ENCODE data around the gene SETBP1.

Gene SETBP1

DNA sequence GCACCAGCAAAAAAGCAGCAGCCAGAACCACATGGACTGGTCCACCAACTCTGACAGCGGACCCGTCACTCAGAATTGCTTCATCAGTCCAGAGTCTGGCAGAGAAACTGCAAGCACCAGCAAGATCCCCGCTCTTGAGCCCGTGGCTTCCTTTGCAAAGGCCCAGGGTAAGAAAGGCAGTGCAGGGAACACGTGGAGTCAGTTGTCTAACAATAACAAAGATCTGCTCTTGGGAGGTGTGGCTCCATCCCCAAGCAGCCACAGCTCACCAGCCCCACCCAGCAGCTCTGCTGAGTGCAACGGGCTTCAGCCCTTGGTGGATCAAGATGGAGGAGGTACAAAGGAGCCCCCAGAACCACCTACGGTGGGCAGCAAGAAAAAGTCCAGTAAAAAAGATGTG is 269.3 kb downstream of the SETBP1 start:
- DNase-seq: no peak

DNA sequence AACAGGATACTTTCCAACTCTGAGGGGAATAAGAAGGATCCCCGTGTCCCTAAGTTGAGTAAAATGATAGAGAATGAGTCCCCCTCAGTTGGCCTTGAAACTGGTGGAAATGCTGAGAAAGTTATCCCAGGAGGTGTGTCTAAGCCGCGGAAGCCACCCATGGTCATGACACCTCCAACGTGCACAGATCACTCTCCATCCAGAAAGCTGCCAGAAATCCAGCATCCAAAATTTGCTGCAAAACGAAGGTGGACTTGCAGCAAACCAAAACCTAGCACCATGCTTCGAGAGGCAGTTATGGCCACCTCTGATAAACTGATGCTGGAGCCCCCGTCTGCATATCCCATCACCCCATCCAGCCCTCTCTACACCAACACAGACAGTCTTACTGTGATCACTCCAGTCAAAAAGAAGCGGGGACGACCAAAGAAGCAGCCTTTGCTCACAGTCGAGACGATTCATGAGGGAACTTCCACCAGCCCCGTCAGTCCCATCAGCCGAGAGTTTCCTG is 270.1 kb downstream of the SETBP1 start:
- no peak for DNase-seq

DNA sequence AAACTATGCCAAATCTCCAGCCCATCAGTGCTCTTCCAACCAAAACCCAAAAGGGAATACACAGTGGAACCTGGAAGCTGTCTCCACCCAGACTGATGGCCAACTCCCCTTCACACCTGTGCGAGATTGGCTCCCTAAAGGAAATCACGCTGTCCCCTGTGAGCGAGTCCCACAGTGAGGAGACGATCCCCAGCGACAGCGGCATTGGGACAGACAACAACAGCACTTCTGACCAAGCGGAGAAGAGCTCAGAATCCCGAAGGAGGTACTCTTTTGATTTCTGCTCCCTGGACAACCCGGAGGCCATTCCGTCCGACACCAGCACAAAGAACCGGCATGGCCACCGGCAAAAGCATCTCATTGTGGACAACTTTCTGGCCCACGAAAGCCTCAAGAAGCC is 271.1 kb downstream of the SETBP1 start:
- DNase-seq: no peak

DNA sequence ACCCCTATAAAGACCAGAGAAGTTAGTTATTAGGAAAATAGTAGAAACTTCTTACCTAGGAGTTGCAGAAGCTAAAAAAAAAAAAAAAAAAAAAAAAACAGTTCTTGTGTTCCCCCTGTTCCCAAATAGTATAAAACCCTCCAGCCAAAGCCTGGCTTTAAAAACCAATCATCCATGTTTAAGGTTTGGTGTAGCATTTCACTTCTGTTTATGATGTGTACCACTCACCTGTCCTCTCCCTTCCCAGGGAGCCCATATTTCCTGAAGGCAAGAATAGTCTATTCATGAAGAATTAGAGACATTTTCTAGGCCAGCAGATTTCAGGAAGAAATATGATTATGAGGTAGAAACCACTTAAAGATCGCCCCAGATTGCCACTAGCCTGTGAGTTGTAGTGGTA is 273.6 kb downstream of the SETBP1 start:
- no peak for DNase-seq

DNA sequence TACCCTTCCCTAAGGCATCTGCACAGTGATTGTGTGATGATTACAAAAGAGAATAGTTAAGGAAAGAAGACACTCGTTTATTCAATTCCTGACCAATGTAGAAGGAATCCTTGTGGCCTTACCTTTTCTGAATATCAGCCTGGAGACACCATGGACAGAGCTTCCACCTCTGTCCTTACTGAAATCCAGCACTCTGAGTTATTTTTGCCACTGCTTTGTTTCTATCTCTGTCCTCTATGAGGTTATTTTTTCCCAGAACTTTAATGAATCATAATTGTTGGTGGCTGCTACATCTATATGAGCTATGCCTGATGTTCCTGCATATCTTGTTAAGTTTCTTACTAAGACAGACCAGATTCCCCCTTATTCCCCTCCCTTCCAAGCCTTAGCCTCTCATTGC is 275.1 kb downstream of the SETBP1 start:
- DNase-seq: no peak

DNA sequence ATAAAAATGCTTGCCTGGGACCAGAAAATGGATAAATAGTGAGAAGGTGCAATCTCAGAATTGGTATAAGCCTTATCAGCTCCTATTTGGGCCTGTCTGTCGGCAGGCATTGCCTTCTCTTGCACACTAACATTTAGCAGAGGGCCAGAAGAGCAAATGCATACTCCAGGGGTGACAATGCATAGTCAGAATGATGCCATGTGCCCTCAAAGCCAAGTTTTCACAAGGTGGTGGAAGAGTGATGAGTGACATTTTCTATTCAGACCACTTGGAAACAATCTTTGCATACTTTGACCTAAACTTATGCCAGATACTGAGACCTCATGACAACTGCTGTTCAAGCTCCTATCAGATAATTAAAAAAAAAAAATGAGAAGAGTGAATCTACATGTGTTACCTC is 276.3 kb downstream of the SETBP1 start:
- no peak for DNase-seq

DNA sequence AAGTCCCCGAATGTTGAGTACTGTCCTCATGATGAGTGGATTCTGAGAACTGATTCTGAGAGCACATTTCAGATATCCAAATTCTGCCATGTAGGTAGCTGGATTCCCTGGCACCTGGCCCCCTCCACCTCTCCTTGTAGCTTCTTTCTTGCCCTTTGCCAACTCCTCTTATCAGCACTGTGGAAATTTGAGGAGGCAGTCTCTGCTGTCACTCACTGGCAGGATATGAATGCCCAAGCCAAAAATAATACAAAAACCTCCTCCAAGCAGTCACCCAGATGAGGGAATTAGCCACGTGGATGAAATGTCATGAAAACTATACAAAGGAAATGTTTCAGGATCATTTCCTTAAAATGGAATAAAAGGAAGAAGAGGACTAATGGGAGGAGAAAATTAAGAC is 276.8 kb downstream of the SETBP1 start:
- DNase-seq: no peak

DNA sequence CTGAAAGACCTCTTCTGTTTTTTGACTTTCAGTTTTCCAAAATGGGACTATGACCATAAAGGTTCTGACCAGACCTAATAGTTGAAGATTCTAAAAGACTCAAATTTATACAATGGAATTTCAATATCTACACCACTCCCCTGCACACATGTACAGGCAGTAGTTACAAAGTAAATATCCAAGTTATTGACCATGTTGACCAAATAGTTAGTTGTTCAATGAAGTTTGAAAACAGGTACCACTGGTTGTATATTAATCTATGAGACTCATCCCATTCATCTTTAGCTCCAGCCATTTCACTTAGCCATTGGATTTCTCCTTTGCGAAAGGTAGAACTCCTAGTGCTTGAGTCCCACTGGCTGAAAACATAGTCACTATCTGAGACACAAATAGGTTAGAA is 277.4 kb downstream of the SETBP1 start:
- no peak for DNase-seq

DNA sequence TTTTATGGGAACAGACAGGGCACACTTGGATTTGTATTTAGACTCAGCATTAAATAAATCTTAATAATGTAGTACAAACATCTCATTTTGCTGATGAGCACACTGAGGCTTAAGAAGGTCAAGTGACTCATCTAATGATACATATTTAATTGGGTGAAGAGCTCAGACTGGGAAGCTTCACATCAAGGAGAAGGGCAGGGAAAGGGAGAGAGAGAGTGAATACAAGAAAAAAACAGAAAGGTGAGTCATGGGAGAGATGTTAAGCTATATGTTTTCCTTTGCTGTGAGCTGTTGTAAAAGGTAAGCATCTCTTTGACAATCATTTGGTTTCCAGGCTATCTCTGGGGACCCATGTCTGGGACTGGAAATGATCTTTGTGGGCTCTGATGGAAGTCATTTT is 277.8 kb downstream of the SETBP1 start:
- no peak for DNase-seq

DNA sequence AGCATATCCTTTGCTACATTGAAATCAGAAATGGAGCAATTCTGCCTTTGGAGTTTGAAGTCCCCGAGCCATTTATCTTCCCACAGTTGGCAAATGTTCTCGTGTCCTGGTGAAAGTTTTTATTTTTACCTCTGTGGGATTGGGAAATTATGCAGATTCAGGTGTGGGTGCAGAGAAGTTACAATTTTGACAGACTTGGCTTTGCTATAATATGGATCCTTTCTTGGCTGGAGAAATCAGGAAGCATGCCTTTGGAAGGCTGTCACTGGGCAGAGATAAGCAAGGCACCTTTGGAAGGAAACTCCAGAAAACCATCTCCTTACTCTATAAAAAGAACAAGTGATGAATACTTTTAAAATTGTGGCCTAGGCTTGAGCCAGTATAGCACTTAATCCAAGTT is 278.3 kb downstream of the SETBP1 start:
- DNase-seq: no peak

DNA sequence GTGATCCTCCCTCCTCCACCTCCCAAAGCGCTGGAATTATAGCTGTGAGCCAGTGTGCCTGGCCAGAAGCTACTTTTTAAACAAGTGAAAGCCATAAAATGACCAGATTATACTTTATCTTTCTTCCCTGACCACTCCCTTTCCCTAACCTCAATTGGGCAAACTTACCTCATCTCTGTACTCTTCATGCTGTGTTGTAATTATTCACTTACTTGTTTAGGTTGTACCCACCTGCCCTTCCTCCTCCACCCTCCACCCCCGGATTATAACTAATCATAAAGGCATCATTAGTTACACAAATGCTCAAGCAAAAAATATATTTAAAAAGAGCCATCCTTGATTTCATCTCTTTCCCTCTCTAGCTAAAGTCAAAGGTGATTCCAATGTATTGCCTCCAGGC is 279.9 kb downstream of the SETBP1 start:
- no peak for DNase-seq

DNA sequence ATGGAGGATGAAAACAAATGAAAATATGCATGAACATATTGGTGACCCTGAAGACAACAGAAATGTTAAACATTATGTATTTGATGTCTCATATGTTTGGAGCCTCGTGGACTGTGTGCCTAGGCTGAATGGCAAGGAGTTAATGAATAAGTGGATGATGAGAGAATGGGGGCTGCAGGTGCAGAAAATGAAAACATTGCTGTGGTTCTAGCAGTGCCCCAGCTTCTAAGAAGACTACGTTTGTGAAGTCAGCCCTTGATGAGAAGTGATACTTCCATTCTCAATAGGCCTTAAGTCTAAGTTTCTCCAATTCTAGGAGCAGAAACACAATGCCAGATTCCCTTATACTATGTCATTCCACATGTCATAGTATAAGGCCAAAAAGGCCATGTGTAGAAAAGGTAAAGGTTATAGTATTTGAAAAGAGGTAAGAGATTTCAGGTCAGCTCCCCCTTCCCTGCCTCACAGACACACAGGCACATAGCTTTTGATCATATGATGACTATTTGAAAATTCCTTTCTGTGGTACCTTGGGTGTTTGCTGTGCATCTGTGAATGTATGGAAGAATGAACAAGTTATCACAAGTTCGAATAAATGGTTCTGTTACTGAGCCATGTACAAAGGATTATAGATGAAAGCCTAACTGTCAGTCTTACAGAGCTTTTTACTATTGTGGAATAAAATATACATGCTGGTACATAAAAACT is 280.8 kb downstream of the SETBP1 start:
- no peak for DNase-seq

DNA sequence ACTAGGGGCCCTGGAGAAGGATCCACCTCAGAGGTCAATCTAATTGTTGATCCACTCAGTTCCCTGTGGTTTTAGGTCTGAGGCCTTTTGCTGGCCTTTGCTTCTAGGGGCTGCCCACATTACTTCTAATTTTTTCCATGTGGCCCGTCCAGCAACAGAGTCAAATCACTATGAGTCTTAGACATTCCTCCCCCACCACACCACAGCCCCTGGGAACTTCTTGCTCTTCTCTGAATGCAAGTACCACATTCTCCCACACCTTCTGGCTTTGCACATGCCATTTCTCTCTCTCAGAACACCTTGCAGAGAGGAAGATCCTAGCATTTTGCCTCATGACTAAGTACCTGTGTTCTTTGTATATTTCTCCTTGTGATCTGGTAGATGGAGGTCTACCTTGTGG is 286.9 kb downstream of the SETBP1 start:
- DNase-seq: no peak

DNA sequence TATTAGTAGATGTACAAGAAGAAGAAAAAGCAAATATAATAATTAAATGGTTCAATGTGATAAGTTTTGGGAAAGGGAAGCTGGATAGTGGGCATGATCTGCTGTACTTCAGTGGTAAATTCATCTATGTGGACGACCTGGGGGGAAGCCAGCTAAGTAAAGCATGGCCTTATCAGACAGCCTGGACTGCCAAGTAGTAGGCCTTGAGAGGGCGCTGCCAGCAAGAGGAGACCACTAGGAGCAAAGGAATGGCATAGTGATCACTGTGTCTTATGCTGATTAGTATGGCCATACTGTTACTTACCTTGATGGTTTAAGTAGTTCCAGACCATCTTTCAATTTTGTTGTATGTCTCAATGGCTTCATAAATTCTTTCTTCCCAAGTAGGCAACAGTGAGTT is 287.6 kb downstream of the SETBP1 start:
- DNase-seq: peak; percentile 4

DNA sequence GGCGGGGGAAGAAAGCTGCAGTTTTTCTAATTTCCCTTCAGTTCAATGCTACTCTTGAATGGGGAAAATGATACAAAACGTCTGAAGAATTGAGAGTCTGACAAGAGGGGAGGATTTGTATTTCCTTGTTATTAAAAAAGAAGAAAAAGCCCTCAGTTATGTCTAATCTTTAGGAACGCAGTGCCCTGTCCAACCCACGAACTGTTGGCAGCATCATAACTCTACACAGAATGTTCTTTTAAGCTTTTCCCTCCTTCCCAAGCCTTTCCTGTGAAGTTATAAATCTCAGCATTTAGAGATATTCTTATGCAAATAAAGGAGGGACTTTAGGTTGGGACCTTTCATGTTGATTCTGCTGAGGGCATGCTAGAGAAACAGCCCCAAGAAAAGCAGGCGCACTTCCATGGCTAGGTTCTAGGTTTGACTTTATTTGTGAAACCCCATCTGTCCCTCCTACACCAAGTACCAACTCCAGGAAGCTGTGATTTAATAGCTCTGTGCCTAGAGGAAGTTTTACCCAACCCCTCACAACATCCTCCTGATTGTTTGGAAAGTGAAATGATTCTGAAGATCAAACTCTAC is 288.6 kb downstream of the SETBP1 start:
- DNase-seq: no peak

DNA sequence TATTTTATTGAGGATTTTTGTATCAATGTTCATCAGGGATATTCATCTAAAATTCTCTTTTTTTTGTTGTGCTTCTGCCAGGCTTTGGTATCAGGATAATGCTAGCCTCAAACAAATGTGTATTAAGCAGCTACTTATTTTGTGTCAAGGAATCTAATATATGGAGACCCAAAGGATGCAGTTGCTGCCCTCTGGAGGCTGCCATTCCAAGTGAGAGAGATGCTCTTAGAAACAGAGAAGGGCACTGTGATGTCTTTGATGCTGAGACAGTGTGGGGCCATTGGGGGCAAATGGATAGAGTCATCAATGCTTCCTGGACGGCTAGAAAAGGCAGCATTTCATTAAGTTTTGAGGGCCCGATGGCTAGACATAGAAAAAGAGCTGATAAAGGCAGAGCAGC is 292.6 kb downstream of the SETBP1 start:
- peak; percentile 5 for DNase-seq

DNA sequence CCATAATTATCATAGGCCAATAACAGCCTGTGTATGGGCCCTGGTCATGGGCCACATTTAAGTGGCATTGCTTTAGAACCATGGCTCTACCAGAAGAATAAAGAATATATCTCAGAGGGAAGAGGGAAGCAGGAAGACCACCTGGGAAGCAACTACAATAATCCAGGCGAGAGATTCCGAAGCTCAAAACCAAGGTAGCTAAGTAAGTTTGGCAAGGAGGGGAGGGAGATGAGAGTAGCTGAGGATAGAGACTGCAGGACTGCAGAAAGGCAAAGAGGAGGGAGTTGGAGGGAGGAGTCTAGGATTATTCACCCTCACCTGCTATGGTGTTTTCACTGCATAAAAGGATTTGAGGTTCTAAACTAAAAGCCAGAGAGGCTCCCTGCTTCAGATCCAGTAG is 293.5 kb downstream of the SETBP1 start:
- no peak for DNase-seq

DNA sequence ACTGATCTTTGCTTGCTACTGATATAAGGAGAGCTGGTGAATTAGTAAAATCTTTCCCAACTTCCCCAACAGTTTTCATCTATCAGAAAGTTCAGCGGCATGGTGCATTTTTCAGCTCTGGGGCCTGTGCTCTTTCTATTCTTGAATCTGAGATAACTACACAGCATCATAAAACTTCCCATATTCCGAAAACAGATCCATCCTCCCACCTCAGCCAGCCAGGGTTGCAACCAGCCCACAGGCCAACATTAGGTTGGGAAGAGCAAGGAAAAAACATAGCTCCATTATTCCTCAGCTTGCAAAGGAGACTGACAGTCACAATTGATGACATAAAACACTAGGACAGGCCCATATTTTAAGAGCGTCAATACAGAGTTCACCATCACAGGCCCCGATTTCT is 297.2 kb downstream of the SETBP1 start:
- no peak for DNase-seq

DNA sequence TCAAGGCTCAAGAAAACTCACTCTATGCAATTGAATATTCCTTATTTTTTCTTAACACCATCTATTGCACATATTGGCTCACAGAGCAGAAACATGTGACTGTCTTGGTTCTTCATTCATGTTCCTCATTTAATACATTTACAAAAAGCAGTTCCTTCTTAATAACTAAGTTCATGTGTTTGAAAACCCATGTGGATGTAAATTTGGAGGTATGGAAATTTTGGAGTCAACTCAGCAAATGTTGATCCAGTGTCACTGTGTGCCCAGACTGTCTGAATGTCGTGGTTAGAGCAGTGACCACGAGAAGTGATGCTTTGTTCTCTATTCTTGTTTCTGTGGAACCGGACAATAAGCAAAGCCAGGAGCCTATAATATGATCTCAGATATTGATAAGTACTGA is 299.1 kb downstream of the SETBP1 start:
- DNase-seq: no peak

DNA sequence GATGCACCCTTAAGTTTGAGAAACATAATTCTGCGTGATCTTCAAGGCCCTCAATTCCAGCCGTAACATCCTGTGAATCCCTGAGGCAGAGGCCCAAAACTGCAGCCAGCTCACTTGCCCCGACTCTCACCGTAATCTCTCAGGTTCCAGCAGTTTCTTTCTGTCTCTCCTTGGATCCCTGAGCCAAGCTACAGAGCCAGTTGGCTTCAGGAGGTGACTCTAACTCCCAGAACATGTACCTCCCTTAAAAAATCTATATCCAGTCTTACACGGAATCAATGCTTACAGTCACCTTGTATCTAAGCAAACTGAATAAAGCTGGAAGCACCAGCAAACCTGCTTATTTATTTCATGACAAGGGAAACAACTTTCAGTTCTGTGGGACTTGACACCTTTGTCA is 300.4 kb downstream of the SETBP1 start:
- DNase-seq: no peak

DNA sequence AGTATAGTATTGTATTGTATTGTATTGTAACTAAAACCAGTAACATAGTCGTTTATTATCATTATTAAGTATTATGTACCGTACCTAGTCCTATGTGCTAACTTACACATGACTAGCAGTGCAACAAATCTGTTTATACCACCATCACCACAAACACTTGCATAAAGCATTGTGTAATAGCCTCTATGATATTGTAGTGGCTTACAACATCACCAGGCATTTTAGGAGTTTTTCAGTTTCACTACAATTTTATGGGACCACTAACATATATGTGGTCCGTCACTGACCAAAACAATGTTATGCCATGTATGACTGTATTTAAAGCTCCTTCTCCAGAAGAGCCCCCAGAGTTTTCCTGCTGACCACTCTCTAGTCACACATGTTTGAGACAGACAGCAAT is 306.2 kb downstream of the SETBP1 start:
- no peak for DNase-seq

DNA sequence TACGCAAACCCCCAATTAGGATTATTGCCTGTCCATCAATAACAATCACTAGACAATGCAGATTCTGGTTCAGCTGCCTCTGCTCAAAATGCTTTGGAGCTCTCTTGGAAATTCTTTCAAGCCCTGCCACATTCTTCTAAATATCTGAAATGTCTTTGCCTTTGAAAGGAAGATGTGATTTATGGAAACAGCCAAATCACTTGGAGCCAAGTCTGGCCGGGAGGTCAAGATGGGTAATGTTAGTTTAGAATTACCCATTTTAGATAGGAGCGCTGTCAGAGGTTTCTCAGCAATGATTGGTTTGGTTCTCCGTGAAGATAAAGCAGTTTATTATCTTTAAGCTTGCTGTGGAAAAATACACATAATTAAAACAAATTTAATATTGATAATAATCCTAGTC is 306.7 kb downstream of the SETBP1 start:
- no peak for DNase-seq

DNA sequence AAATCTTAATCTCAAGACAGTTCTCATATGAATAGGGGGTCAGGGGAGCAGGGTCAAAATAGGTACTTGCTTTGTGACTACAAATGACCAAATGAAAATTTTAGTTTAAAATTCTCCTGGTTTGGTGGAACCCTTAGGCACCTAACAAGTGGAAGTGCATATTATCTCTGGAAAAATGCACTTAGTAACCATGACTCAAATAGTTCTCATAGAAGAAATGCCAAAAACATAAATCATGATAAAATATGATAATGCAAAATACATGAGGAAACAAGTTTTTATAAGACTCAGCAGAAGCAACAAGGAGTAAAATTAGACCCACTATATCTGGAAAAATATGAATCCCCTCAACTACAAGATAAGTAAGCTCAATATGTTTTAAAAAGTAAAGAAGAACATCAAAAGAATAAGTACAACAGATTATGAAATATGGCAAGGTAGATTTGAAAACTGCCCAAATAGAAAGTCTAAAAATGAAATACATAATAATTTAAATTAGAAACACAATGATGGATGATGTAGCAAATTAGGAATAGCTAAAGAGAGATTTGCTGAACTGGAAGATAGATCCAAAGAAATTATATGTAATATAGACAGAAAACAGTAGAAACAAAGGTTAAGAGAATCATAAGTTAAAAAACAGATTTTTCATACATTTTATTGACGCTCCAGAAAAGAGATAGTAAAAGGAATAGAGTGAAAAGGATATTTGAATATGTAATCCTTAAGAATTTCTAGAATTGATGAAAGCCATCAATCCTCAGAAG is 308.3 kb downstream of the SETBP1 start:
- no peak for DNase-seq

DNA sequence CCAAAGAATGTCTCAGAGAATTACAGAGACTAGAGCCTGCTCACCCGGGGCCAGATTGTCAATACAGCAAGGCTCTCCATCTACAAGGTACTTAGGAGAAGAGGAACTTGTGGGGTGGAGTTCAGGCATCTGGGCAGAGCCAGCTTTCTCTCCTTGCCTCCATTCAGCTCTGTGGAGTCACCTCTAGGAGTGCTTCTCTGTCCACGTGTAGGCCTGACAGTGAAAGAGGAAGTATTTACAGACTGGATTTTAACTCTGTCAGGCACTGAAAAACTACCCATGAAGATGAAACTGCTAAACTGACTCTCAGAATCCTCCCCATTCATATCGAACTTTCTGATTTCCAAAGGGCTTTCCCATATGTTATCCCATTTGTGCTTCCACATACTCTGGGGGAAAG is 315.6 kb downstream of the SETBP1 start:
- DNase-seq: no peak
